Measurements from ENCODE around the gene CDK5RAP1. TPM values are rescaled to one million over a fixed set of nuclear protein-coding genes. Genes with fewer than 3 reads are reported as not detected.

CDK5RAP1 gene
- total RNA-seq, 1 donor from 2014 or later: 39.8 TPM

- no peak overlapping the region for H3K4me3 Mint-ChIP-seq
- H3K4me1 Mint-ChIP-seq: no peaks in the 10 kb centered on the region
- no peak overlapping the region for H3K27ac Mint-ChIP-seq
- no peaks in the 10 kb centered on the region for H3K9me3 Mint-ChIP-seq
- H3K36me3 Mint-ChIP-seq: peaks cover 35% of the 10 kb centered on the region
- DNase-seq (ENCODE audit: low spot score in 2 of 2, unreplicated experiment in 2 of 2): no peak
- H3K27me3 Mint-ChIP-seq (ENCODE audit: low read depth): no peaks in the 10 kb centered on the region
- no peak for TF ChIP-seq CTCF (IDR thresholded peaks at IDR 0.05; ENCODE audit: unreplicated experiment)
Observed at GRCh38 chr20:33362898-33363297, 38.4 kb downstream of the CDK5RAP1 start.

- no peak for DNase-seq (ENCODE audit: low spot score in 2 of 2, unreplicated experiment in 2 of 2)
- Mint-ChIP-seq H3K36me3 (peaks cover 27% of the 10 kb centered on the region), H3K27ac (no peak overlapping the region), H3K27me3 (ENCODE audit: low read depth) (no peaks in the 10 kb centered on the region), H3K4me1 (no peaks in the 10 kb centered on the region), H3K9me3 (no peaks in the 10 kb centered on the region), H3K4me3 (no peak overlapping the region)
- no peak for TF ChIP-seq CTCF (IDR thresholded peaks at IDR 0.05; ENCODE audit: unreplicated experiment)
Observed at GRCh38 chr20:33359399-33360261, 41.7 kb downstream of the CDK5RAP1 start.

- no peak overlapping the region for H3K27ac Mint-ChIP-seq
- DNase-seq (ENCODE audit: low spot score in 2 of 2, unreplicated experiment in 2 of 2): no peak
- H3K27me3 Mint-ChIP-seq (ENCODE audit: low read depth): no peaks in the 10 kb centered on the region
- H3K9me3 Mint-ChIP-seq: no peaks in the 10 kb centered on the region
- no peak overlapping the region for H3K4me3 Mint-ChIP-seq
- H3K36me3 Mint-ChIP-seq: peaks cover 18% of the 10 kb centered on the region
- H3K4me1 Mint-ChIP-seq: peaks cover 12% of the 10 kb centered on the region
- TF ChIP-seq CTCF (IDR thresholded peaks at IDR 0.05; ENCODE audit: unreplicated experiment): no peak
Observed at GRCh38 chr20:33353013-33353402, 48.3 kb downstream of the CDK5RAP1 start.

- Mint-ChIP-seq H3K9me3 (no peaks in the 10 kb centered on the region), H3K4me1 (peaks cover 12% of the 10 kb centered on the region), H3K4me3 (no peak overlapping the region), H3K27me3 (ENCODE audit: low read depth) (no peaks in the 10 kb centered on the region), H3K36me3 (peaks cover 20% of the 10 kb centered on the region), H3K27ac (peak overlapping the region; percentile 70)
- no peak for DNase-seq (ENCODE audit: low spot score in 2 of 2, unreplicated experiment in 2 of 2)
- no peak for TF ChIP-seq CTCF (IDR thresholded peaks at IDR 0.05; ENCODE audit: unreplicated experiment)
Observed at GRCh38 chr20:33352258-33353012, 48.9 kb downstream of the CDK5RAP1 start.

GRCh38 chr20:33351696-33352095 is 49.6 kb downstream of the CDK5RAP1 start:
- H3K27ac Mint-ChIP-seq: peak overlapping the region; percentile 70
- no peaks in the 10 kb centered on the region for H3K9me3 Mint-ChIP-seq
- no peak for TF ChIP-seq CTCF (IDR thresholded peaks at IDR 0.05; ENCODE audit: unreplicated experiment)
- DNase-seq (ENCODE audit: low spot score in 2 of 2, unreplicated experiment in 2 of 2): no peak
- peaks cover 12% of the 10 kb centered on the region for H3K4me1 Mint-ChIP-seq
- H3K4me3 Mint-ChIP-seq: no peak overlapping the region
- H3K36me3 Mint-ChIP-seq: peaks cover 20% of the 10 kb centered on the region
- no peaks in the 10 kb centered on the region for H3K27me3 Mint-ChIP-seq (ENCODE audit: low read depth)
